Esophagus muscularis mucosa (tissue), 4 donors: ENCODE measurements around the gene KLC3. TPM values are rescaled to one million over a fixed set of nuclear protein-coding genes. Genes with fewer than 3 reads are reported as not detected.

Source experiments
- DNase-seq: peaks from one replicate; pipeline ENCODE4 v3.0.0-alpha.2; 2017; ENCODE audit errors: extremely low spot score
- H3K27ac ChIP-seq, 4 donors: fragments of 200-600 bp; sonication (generic); replicated peaks in 1 of 4; 1 replicate in 3 of 4; 2 replicates in 1 of 4; pipeline ENCODE4 v1.5.1; 2016 to 2019; ENCODE audit warnings: mild to moderate bottlenecking in 1 of 4
- H3K27me3 ChIP-seq, 4 donors: fragments of 200-600 bp; sonication (generic); one replicate each; pipeline versions ENCODE4 v1.5.1 to v1.6.0; 2016 to 2019
- H3K36me3 ChIP-seq, 4 donors: fragments of 200-600 bp; sonication (generic); one replicate each; pipeline ENCODE4 v1.5.1; 2016 to 2019
- H3K4me1 ChIP-seq, 4 donors: fragments of 200-600 bp; sonication (generic); one replicate each; pipeline ENCODE4 v1.5.1; 2016 to 2019
- H3K4me3 ChIP-seq, 4 donors: fragments of 200-600 bp; sonication (generic); 1 replicate in 2 of 4; 2 replicates in 2 of 4; pipeline ENCODE4 v1.5.1; 2016 to 2019; ENCODE audit warnings: mild to moderate bottlenecking in 4 of 4, moderate library complexity in 1 of 4
- H3K9me3 ChIP-seq, 4 donors: fragments of 200-600 bp; sonication (generic); 1 replicate in 3 of 4; 2 replicates in 1 of 4; pipeline ENCODE4 v1.5.1; 2016 to 2019
- EP300 ChIP-seq: sonication (generic); formaldehyde crosslinking; IDR thresholded peaks from one replicate; pipeline ENCODE4 v1.6.1; 2017; ENCODE audit warnings: antibody characterized with exemption
- POLR2A ChIP-seq: fragments of 450-650 bp; IDR thresholded peaks from one replicate; pipeline ENCODE4 v1.6.1; 2017; ENCODE audit warnings: antibody characterized with exemption, moderate library complexity, mild to moderate bottlenecking, low read depth
- POLR2AphosphoS5 ChIP-seq, 2 donors: sonication (generic); formaldehyde crosslinking; IDR thresholded peaks; one replicate each; pipeline ENCODE4 v1.6.1; 2017; ENCODE audit warnings: antibody characterized with exemption in 2 of 2
- WGBS: methylation state at CpG from one replicate; pipeline ENCODE4 v1.1.5; 2018; 5-methylcytosine and 5-hydroxymethylcytosine counted together
- intact Hi-C: fragments of 100-400 bp; cut with DNase I; formaldehyde crosslinking; loops from one replicate; pipeline ENCODE4 v1.15.1; 2023
- total RNA-seq, 4 donors: library from RNA; depleted of rRNA; stranded (reverse); fragments of >200 nt; gene quantifications; one replicate each; pipeline versions ENCODE4 v1.1.0 to v1.2.1, GENCODE V29; 2016
- TF ChIP-seq, protein P1 (sequence below), 3 experiments: fragments of 200-600 bp in 2 of 3; fragments of 450-650 bp in 1 of 3; sonication (generic) in 2 of 3; IDR thresholded peaks; one replicate each; pipeline ENCODE4 v1.5.1; 2017 to 2019; ENCODE audit warnings: antibody characterized with exemption in 3 of 3, mild to moderate bottlenecking in 2 of 3, moderate library complexity in 1 of 3

KLC3 gene
- total RNA-seq, 4 donors from 2014 or later, result not detected

GRCh38 chr19:45357445-45357783, 16.9 kb downstream of the KLC3 start:
- Histone ChIP-seq H3K36me3 (peaks cover 0 to 89% (median 62%) of the 10 kb centered on the region in 4 donors), H3K27ac (no peak overlapping the region), H3K4me3 (no peak overlapping the region), H3K27me3 (no peaks in the 10 kb centered on the region), H3K4me1 (no peaks in the 10 kb centered on the region), H3K9me3 (no peaks in the 10 kb centered on the region)
- WGBS, result 89% methylated on average over 11 of the region's 11 CpGs
- DNase-seq, result no peak
- intact Hi-C loops, result no loop called here
- TF ChIP-seq POLR2A (no peak), POLR2AphosphoS5 (IDR thresholded peaks at IDR 0.05) (no peak), EP300 (no peak)
- TF ChIP-seq, protein P1, sequence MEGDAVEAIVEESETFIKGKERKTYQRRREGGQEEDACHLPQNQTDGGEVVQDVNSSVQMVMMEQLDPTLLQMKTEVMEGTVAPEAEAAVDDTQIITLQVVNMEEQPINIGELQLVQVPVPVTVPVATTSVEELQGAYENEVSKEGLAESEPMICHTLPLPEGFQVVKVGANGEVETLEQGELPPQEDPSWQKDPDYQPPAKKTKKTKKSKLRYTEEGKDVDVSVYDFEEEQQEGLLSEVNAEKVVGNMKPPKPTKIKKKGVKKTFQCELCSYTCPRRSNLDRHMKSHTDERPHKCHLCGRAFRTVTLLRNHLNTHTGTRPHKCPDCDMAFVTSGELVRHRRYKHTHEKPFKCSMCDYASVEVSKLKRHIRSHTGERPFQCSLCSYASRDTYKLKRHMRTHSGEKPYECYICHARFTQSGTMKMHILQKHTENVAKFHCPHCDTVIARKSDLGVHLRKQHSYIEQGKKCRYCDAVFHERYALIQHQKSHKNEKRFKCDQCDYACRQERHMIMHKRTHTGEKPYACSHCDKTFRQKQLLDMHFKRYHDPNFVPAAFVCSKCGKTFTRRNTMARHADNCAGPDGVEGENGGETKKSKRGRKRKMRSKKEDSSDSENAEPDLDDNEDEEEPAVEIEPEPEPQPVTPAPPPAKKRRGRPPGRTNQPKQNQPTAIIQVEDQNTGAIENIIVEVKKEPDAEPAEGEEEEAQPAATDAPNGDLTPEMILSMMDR (IDR thresholded peaks at IDR 0.05), result no peak

GRCh38 chr19:45358213-45358792, 17.8 kb downstream of the KLC3 start:
- Histone ChIP-seq H3K36me3 (peaks cover 0 to 89% (median 58%) of the 10 kb centered on the region in 4 donors), H3K27me3 (no peaks in the 10 kb centered on the region), H3K9me3 (no peaks in the 10 kb centered on the region), H3K27ac (no peak overlapping the region), H3K4me3 (no peak overlapping the region), H3K4me1 (no peaks in the 10 kb centered on the region)
- 95% methylated on average over 10 of the region's 12 CpGs for WGBS
- DNase-seq, result no peak
- intact Hi-C loops, result no loop called here
- no peak for TF ChIP-seq POLR2A
- TF ChIP-seq, protein P1 (IDR thresholded peaks at IDR 0.05), result no peak
- TF ChIP-seq EP300, result no peak
- no peak for TF ChIP-seq POLR2AphosphoS5 (IDR thresholded peaks at IDR 0.05)

- peaks cover 8 to 87% (median 61%) of the 10 kb centered on the region in 4 donors for H3K36me3 ChIP-seq
- 90% methylated on average over 14 of the region's 14 CpGs for WGBS
- intact Hi-C loops, result no loop called here
Measured at GRCh38 chr19:45361608-45362007, 21.1 kb downstream of the KLC3 start.

DNA sequence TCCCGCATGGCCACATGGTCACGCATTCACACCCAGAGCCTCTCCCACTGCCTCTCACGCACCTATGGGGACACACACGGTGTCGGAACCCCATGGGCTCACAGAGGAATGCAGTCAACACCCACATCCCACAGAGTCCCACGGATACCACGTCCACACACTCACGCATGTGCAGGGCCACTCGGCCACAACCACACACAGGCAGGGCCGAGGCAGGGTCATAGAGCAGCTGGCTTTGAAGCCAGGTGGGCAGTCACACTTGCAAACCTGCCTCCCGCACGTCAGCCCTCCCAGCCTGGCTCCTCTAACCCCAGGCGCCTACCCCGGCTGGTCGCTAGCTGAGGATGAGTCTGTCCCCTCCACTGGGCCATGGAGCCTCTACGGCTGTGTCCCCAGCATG, 21.7 kb downstream of the KLC3 start:
- no peaks in the 10 kb centered on the region for H3K27me3 ChIP-seq
- TF ChIP-seq EP300, result no peak
- TF ChIP-seq POLR2A, result no peak
- TF ChIP-seq POLR2AphosphoS5 (IDR thresholded peaks at IDR 0.05), result no peak
- TF ChIP-seq, protein P1 (IDR thresholded peaks at IDR 0.05), result no peak
- H3K4me1 ChIP-seq, result no peaks in the 10 kb centered on the region
- no peak for DNase-seq
- no peak overlapping the region for H3K4me3 ChIP-seq
- peaks cover 8 to 80% (median 57%) of the 10 kb centered on the region in 4 donors for H3K36me3 ChIP-seq
- intact Hi-C loops, result no loop called here
- H3K27ac ChIP-seq, result no peak overlapping the region
- no peaks in the 10 kb centered on the region for H3K9me3 ChIP-seq
- 100% methylated on average over 3 of the region's 16 CpGs for WGBS

More at GRCh38 chr19:45361608-45362007, 21.1 kb downstream of the KLC3 start:
- Histone ChIP-seq H3K4me3 (no peak overlapping the region), H3K9me3 (no peaks in the 10 kb centered on the region), H3K27me3 (no peaks in the 10 kb centered on the region), H3K27ac (no peak overlapping the region), H3K4me1 (no peaks in the 10 kb centered on the region)
- no peak for DNase-seq
- TF ChIP-seq POLR2A (no peak), EP300 (no peak), POLR2AphosphoS5 (IDR thresholded peaks at IDR 0.05) (no peak)
- TF ChIP-seq, protein P1 (IDR thresholded peaks at IDR 0.05), result no peak

- Histone ChIP-seq H3K4me3 (no peak overlapping the region), H3K36me3 (peaks cover 8 to 68% (median 49%) of the 10 kb centered on the region in 4 donors), H3K27ac (no peak overlapping the region), H3K9me3 (no peaks in the 10 kb centered on the region), H3K4me1 (peaks cover 0 to 1% (median 0%) of the 10 kb centered on the region in 4 donors), H3K27me3 (no peaks in the 10 kb centered on the region)
- intact Hi-C loops, result no loop called here
- WGBS, result 92% methylated on average over 14 of the region's 44 CpGs
- no peak for DNase-seq
- TF ChIP-seq EP300 (no peak), POLR2AphosphoS5 (IDR thresholded peaks at IDR 0.05) (no peak), POLR2A (no peak)
- TF ChIP-seq, protein P1 (IDR thresholded peaks at IDR 0.05), result no peak
Measured at GRCh38 chr19:45363861-45364459, 23.4 kb downstream of the KLC3 start.
